ENCODE data around the gene TUBGCP5.
"Not testable (repeated sequence)": the region's sequence is repeated elsewhere in the genome, so short reads cannot be mapped to it uniquely, and the experiment has no call there.

TUBGCP5 gene

DNA sequence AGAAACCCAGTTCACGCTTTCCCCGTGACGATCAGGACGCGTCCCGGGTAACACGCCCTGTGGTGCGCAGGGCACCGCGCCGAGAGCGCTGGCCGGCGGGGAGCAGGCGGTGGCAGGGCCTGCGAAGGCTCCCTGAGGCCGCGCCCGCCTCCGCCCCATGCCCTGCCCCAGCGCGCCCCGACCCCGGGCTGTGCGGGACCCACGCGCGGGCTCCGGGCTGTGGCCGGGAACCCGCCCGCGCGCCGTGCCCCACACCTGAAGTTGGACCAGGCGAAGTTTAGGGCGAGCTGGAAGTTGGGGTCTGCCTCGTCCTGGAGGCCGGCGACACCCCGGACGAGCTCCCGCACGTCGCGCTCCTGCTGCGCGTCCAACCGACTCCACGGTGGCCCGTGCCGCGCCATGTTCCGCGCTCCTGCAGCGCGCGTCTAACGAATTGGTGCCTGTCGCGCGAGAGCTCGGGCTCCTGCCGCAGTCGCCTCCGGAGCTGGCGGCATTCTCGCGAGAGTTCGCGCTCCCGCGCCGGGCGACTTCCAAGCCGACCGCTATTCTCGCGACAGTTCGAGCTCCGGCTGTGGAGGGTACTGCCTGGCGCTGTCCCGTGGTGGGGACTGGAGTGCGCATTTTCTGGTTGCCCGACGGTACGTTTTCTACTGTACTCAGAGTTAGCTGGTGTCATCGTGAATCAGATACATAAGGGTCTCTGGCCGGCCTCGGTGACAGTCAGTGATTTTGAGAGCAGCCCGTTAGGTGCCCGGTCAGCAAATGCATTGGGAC, at the start of gene TUBGCP5:
Gene TUBGCP5 (minus strand): TSS at position 427 of the 774 bp plus-strand sequence. CDS start 26 bp downstream, at position 401.
- DNase-seq, result peak; percentile 97

DNA sequence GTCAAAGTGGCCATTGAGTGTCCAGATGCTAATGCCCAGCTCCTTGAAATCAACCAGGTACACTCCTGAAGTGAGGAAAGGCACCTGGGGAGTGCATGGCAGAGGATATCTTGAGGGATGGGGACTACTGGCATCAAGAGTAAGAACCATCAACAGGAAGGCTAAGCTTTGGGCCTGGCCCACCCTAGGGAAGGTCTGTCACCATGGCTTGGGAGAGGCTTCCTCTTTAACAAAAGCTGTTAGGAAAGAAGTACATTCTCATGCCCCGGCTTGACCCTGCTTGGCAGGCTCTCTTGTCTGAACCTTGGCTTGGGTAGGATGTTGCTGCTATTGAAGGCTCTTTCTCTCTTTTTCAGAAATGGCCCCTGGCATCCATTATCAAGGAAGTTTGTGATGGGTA, 43.7 kb upstream of the TUBGCP5 start:
- DNase-seq, result no peak

DNA sequence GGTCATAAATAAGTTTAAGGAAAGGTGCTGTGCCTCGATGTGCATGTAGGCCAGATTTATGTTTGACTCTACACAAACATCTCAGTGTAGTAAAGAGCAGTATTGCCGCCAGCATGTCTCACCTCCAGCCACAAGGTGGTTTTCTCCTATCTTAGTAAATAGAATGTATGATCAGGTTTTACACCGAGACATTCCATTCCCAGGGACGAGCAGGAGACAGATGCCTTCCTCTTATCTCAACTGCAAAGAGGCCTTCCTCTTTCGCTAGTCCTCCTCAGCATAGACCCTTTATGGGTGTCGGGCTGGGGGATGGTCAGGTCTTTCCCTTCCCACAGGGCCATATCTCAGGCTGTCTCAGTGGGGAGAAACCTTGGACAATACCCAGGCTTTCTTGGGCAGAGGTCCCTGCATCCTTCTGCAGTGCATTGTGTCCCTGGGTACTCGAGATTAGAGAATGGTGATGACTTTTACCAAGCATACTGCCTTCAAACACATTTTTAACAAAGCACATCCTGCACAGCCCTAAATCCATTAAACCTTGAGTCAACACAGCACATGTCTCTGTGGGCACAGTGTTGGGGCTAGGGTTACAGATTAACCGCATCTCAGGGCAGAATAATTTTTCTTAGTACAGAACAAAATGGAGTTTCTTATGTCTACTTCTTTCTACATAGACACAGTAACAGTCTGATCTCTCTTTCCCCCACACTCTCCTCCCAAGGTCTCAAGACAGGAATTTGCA, 42.8 kb upstream of the TUBGCP5 start:
- DNase-seq, result not testable (repeated sequence)

DNA sequence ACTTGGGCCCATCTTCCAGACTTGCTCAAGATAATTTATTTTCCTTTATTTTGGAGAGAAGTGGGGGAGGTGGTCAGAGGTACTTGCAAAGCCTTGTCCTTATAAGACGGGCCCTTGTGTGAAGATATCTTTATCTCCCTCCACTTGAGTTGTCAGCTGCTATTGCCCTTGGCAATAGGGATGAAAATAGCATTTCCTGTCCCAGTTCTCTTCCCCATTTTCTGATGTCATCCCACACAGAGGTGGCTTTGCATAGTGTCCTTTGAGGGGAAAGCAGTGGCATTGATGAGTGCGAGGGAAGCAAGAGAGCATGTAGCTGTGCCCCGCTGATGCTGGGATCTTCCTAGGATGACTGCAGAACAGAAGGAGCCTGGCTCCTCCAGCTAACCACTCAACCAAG, 41.9 kb upstream of the TUBGCP5 start:
- DNase-seq, result no peak

DNA sequence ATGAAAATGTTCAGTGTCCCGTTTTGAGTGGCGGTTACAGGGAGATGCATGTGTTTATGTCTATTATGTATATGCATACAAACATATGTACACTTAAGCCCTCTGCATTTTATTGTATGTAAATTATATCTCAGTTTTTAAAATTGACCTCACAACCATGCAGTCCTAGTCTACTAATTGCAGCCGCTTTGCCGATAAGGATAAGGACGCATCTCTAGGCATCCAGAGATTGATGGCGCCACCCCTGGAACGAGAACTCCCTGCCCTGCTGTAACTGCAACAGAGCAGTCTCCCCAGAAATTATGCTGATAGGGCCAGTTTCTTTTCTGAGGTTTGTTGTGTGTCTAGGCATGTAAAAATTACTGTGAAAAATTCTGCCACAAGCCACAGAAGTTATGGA, 40.4 kb upstream of the TUBGCP5 start:
- no peak for DNase-seq

DNA sequence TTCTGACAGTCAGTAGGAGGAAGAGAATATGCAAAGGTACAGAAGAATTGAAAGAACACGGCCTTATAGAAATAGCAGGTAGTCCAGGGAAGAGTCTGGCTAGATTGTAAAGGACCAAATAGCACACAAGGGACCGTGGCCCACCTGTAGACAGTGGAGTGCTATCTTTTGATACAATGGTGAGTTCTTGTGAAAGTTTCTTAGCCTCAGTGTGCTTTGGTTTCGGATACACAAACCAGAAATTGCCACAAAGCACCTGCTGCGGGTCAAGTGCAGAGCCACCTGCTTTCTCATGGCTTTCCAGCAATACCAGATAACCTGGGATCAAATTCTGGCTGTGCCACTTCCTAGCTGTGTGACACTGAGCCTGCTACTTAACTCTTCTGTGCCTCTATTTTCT, 36.6 kb upstream of the TUBGCP5 start:
- no peak for DNase-seq

DNA sequence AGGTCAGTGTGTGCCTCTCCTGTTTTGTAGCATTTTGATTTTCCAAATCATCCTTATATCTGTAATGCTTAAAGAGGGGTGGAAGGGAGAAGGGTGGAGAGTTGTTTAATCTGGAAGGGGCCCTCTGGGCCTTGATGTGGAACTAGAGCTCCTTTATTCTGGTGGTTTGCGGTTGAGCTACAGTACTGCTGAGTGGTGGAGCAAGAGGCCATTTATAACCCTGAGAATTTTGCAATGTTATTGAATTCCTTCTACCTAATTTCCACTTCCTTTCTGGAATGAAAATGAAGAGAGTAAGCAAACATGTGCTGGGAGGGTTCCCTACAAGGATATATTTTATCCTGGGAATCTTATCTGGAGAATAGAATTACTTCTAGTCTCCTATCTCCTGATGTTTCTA, 35.3 kb upstream of the TUBGCP5 start:
- no peak for DNase-seq

DNA sequence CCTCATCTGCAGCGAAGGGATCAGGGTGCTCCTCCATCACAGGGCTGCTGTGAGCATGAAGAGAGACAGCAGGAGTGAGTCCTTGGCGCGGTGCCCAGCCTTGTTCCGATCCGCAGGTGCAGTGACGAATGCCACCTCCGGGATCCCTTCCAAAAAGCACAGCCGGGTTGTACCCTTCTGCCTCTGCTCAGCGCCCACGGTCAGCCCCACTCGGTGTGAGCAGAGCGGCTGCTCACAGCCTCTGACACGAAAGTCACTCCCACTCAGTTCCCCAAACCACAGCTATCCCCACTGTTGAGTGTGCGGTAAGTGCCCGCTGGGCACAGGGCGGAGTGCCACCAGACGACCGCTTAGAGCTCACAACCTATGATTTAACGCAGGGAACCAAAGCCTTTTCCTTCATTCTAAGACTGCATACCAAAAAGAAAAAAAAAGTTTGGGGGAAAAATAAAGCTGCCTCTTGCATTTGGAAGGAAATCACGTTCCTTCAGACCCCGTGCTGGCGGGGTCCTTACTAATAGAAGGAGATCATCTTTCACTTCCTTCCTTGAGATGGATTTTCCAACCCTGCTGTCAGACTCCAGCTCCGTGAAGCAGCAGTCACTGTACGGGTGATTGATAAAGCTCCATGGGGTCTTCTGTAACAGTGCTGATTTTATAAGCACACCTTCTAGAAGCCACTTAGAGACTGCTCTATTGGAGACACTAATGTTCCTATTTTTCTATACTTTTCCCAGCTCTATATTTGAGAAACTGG, 34.7 kb upstream of the TUBGCP5 start:
- DNase-seq, result no peak

DNA sequence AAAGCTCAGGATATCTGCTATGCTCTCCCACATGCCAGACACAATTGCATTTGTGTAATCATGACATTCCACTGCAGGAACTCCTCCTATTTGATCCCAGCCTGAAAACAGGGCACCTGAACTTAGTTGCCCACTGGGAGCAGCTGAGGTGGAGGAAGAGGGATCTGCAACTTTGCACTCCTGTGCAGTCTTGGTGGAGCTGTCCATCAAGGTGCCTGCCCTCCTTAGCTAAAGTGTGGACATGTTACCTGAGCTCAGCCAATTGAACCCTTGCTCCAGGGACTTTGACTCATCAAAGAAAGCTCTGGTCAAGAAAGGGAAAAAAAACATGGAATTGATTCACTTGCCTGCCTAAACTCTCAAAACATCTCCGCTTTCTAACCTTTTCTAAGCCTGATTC, 33.3 kb upstream of the TUBGCP5 start:
- no peak for DNase-seq

DNA sequence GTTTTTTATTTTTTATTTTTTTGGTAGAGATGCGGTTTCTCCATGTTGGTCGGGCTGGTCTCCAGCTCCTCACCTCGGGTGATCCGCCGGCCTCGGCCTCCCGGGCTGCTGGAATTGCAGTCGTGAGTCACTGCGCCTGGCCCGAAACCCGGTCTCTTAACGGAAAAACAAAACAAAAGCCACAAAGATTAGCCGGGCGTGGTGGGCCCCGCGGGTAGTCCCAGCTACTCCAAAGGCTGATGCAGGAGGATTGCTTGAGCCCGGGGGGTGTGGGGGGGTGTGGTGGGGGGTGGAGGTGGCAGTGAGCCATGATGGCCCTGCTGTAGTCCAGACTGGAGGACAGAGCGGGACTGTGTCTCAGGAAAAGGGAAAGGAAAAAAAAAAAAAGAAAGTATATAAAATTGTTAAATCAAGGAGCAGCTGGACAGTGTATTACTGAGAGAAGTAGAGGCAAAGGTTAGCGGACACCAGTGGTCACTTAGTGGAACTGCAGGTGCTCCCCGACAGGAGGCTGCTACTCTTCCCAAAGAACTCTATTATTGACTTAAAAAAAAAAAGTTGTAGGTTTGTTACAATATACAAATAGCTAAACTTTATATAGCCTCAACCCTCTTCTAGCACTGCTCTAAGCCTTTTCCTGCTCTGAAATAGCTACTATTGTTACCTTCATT, 30.3 kb upstream of the TUBGCP5 start:
- DNase-seq, result no peak

DNA sequence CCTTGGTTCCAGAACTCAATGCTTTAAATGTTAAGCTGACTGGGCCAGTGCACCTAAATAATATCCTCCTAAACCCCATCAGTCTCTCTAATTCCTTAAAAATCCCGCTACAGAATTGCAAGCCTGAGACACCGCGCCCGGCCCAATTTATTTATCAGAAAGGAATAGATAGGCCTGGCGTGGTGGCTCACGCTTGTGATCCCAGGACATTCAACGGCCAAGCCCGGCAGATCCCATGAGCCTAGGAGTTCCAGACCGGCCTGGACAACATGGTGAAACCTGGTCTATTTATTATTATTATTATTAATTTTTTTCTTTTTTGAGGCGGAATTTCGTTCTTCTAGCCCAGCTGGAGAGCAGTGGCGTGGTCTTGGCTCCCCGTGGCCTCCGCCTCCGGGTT, 28.0 kb upstream of the TUBGCP5 start:
- DNase-seq, result no peak

DNA sequence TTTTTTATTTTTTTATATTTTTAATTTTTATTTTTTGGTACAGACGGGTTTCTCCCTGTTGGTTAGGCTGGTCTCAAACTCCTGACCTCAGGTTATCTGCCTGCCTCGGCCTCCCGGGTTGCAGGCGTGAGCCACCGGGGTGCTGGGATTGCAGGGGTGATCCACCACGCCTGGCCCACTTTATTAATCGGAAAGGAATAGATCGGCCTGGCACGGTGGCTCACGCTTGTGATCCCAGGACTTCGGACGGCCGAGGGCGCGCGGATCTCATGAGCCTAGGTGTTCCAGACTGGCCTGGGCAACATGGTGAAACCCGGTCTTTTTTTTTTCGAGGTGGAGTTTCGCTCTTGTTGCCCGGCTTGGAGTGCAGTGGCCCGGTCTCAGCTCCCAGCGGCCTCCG, 26.5 kb upstream of the TUBGCP5 start:
- DNase-seq, result no peak

DNA sequence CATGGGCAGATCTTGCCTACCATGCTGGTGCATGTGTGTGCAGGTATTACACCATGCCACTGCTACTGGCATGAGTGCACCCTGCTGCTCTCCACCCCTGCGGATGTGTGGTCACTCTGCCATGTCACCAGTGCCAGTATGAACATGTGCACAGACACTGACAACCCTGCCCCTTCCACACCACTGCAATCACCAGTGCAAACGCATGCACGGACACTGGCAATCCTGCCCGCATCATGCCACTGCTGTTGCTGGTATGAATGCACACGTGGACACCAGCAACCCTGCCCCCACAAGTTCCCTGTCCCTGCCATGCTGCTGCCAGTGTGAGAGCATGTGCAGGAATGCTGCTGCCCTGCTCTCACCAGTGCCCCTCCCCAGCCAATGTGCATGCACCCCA, 24.8 kb upstream of the TUBGCP5 start:
- no peak for DNase-seq

DNA sequence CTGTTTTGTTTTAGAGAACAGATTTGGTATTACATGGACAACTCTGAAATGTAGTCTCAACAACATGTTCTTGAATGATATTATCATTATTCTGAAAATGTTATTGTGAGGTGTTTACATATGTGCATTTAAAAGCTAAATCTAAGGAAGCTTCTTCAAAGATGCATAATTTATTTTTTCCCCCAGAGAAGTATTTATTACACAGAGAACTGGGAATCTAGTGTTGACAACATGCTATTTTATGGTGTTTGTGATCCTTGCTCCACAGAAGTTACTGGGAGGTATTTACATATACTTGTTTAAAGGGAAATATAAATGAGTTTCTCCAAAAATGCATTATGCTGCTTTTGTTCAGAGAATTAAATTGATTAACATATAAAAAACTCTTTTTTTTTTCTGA, 18.3 kb upstream of the TUBGCP5 start:
- no peak for DNase-seq

DNA sequence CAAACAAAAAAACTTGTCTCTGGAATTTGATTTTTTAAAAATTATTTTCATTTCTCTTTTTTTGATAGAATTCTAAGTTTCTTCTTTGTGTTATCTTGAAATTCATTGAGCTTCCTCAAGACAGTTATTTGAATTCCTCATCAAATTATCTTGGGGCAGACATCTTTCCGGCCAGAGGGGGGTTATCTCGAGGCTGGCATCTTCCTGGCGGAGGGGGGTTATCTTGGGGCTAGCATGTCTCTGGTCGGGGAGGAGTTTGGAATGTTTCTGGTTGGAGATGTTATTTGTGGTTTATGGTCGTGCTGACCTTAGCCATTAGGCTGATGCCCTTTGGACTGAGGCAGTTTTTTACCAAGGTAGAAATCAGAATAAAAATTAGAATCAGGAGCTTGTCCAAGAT, 15.9 kb upstream of the TUBGCP5 start:
- no peak for DNase-seq

DNA sequence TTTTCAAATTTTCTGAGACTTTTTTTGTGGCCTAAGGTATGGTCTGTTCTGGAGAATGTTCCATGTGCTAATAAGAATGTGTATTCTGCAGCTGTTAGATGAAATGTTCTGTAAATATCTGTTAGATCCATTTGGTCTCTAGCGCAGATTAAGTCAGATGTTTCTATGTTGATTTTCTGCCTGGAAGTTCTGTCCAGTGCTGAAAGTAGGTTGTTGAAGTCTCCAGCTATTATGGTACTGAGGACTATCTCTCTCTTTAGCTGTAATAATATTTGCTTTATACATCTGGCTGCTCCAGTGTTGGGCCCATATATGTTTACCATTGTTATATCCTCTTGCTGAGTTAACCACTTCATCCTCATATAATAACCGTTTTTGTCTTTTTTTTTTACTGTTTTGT, 13.2 kb upstream of the TUBGCP5 start:
- DNase-seq, result no peak

DNA sequence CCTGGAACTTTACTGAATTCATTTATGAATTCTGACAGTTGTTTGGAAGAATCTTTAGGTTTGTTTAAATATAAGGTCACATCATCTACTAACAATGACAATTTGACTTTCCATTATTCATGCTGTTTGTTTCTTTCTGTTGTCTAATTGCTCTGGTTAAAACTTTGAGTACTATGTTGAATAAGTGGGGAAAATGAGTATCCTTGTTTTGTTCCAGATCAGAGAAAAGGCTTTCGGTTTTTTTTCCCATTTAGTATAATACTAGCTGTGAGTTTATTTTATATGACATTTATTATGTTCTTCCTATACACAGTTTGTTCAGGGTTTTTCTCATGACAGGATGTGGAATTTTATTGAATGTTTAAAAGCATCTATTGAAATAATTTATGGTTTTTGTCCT, 11.3 kb upstream of the TUBGCP5 start:
- DNase-seq, result no peak

DNA sequence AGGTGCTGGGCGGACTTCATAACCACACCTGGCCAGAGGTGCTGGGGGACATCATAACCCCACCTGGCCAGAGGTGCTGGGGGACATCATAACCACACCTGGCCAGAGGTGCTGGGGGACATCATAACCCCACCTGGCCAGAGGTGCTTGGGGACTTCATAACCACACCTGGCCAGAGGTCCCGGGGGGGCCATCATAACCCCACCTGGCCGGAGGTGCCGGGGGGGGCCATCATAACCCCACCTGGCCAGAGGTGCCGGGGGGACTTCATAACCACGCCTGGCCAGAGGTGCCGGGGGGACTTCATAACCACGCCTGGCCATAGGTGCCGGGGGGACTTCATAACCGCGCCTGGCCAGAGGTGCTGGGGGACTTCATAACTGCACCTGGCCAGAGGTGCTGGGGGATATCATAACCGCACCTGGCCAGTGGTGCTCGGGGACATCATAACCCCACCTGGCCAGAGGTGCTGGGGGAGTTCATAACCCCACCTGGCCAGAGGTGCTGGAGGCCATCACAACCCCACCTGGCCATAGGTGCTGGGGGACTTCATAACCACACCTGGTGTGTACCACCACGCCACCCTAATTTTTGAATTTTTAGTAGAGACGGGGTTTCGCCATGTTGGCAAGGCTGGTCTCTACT, 10.7 kb upstream of the TUBGCP5 start:
- DNase-seq, result no peak

DNA sequence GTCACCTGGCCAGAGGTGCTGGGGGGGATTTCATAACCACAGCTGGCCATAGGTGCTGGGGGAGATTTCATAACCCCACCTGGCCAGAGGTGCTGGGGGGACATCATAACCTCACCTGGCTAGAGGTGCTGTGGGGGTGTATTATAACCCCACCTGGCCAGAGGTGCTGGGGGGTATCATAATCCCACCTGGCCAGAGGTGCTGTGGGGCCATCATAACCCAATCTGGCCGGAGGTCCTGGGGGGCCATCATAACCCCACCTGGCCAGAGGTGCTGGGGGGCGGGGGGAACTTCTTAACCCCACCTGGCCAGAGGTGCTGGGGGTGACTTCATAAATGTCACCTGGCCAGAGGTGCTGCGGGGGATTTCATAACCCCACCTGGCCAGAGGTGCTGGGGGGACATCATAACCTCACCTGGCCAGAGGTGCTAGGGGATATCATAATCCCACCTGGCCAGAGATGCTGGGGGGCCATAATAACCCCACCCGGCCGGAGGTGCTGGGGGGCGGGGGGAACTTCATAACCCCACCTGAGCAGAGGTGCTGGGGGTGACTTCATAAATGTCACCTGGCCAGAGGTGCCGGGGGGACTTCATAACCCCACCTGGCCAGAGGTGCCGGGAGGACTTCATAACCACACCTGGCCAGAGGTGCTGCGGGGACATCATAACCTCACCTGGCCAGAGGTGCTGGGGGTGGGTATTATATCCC, 9.4 kb upstream of the TUBGCP5 start:
- DNase-seq, result not testable (repeated sequence)

DNA sequence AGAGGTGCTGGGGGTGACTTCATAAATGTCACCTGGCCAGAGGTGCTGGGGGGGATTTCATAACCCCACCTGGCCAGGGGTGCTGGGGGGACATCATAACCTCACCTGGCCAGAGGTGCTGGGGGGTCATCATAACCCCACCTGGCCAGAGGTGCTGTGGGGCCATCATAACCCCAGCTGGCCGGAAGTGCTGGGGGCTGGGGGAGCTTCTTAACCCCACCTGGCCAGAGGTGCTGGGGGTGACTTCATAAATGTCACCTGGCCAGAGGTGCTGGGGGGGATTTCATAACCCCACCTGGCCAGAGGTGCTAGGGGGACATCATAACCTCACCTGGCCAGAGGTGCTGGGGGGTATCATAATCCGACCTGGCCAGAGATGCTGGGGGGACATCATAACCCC, 4.6 kb upstream of the TUBGCP5 start:
- DNase-seq, result not testable (repeated sequence)

DNA sequence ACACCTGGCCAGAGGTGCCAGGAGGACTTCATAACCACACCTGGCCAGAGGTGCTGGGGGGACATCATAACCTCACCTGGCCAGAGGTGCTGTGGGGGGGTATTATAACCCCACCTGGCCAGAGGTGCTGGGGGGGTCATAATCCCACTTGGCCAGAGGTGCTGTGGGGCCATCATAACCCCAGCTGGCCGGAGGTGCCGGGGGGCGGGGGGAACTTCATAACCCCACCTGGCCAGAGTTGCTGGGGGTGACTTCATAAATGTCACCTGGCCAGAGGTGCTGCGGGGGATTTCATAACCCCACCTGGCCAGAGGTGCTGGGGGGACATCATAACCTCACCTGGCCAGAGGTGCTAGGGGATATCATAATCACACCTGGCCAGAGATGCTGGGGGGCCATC, 4.2 kb upstream of the TUBGCP5 start:
- DNase-seq, result not testable (repeated sequence)

DNA sequence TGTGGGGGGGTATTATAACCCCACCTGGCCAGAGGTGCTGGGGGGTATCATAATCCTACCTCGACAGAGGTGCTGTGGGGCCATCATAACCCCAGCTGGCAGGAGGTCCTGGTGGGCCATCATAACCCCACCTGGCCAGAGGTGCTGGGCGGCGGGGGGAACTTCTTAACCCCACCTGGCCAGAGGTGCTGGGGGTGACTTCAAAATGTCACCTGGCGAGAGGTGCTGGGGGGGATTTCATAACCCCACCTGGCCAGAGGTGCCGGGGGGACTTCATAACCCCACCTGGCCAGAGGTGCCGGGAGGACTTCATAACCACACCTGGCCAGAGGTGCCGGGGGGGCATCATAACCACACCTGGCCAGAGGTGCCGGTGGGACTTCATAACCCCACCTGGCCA, 2.4 kb upstream of the TUBGCP5 start:
- not testable (repeated sequence) for DNase-seq
